ENCODE data around the gene TPP2. TPM values are rescaled to one million over a fixed set of nuclear protein-coding genes. Genes with fewer than 3 reads are reported as not detected.
A peak's percentile ranks its signal among the peaks of the same experiment; 100 is the strongest.

The TPP2 gene
- 10 to 100 TPM; 11.8 to 29.0 (median 27.1) TPM for polyA plus RNA-seq (ENCODE audit: low read depth in 6 of 6)

DNA sequence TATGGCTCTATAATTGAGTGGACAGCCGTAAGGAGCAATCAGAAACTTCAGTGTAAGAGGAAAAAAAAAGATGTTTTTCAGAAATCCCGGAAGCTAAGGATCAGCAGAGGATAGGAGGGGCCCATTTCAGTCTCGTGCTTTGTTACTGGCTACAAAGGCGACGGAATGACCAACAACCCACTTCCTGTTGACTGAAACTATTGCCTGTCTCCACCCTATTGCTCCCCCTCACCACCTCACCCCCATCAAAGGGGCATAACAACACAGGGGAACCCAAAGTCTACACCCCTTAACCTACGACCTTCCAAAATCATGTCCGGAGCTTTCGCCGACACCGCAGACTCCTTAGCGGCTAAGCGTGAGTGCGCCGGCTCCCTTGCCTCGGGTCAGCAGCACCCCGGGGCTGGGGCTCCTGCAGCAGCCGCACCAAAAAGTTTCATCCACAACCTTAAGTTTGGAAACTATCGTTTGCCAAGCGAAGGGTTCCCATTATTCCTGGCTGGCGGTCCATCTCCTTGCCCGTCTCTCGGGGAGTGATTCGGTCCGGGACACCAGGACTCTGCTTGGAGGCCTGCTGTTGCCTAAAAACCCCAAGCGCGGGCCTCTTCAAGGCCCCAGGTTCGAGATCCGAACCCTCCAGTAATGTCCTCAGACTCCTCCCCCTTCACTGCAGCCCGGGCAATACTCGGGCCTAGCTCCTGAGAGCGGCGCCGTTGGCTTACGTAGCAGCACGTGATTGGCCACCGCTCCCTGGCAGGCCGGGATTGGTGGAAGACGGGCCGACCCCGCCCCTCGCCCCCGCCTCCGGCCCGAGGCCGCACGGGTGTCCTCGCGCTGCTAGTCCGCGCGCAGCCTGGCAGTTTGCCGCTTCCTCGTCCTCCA lies at the start of gene TPP2:
TPP2 (plus strand) TSS at position 840 of the 882 bp plus-strand sequence. CDS start 53 bp downstream, outside the sequence.
- ATAC-seq (ENCODE audit: low read depth in 2 of 2) (peak; percentile 87 to 88), DNase-seq (peak; percentile 97)
- H3K4me1 Mint-ChIP-seq: peaks cover 49 to 66% (median 62%) of the 10 kb centered on the region in 3 donors
- H3K9me3 Mint-ChIP-seq: no peaks in the 10 kb centered on the region
- peak within 1 kb of the TSS; percentile 97 to 100 (median 99) for H3K4me3 Mint-ChIP-seq
- H3K27ac Mint-ChIP-seq: peak within 1 kb of the TSS; percentile 99 to 100 (median 100)
- no peaks in the 10 kb centered on the region for H3K27me3 Mint-ChIP-seq
- H3K36me3 Mint-ChIP-seq: no peaks in the 10 kb centered on the region

DNA sequence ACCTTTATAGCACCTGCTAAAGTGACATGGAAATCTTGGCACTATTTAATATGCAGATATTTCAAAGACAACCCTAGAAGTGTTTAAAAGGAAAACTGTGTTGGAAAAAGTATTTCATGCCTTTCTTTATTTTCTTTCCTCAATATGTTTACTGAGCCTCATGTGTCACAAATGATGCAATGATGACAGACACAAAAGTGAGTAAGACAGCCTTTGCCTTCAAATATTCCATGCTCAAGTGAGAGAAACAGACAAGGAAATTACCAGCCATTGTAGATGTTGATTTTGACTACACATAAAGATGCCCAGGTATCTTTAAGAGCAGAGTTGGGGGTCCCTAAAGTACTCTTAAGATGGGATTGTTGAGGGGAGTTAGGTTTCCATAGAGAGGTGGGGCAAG lies 48.0 kb upstream of the TPP2 start:
- no peak overlapping the region for H3K4me3 Mint-ChIP-seq
- no peak overlapping the region for H3K27ac Mint-ChIP-seq
- no peaks in the 10 kb centered on the region for H3K4me1 Mint-ChIP-seq
- H3K36me3 Mint-ChIP-seq: no peaks in the 10 kb centered on the region
- ATAC-seq (ENCODE audit: low read depth in 2 of 2): no peak
- no peak for DNase-seq
- H3K27me3 Mint-ChIP-seq: peaks cover 20 to 30% (median 29%) of the 10 kb centered on the region in 3 donors
- peaks cover 0 to 4% (median 2%) of the 10 kb centered on the region in 7 donors for H3K9me3 Mint-ChIP-seq

DNA sequence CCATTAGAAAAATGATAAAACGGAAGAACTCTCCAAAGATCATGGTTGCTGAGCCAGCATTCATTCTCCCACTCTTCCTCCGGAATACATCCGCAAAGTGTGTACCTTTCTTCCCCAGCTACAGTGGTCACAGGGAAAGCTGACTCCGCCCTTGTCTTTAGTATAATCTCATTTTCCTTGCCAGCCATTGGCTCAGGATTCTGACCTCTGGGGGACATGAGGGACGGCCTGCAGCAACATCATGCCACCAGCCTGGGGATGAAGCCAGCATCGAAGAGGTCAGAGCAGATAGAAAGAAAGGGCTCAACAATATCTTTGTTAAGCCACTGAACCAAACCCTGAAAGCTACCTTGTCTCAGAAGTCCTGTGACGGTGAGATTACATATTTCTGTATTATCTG lies 46.3 kb upstream of the TPP2 start:
- Mint-ChIP-seq H3K27me3 (peaks cover 27 to 41% (median 29%) of the 10 kb centered on the region in 3 donors), H3K27ac (no peak overlapping the region), H3K4me3 (no peak overlapping the region), H3K4me1 (no peaks in the 10 kb centered on the region), H3K9me3 (peaks cover 0 to 4% (median 0%) of the 10 kb centered on the region in 7 donors), H3K36me3 (no peaks in the 10 kb centered on the region)
- ATAC-seq (ENCODE audit: low read depth in 2 of 2) (no peak), DNase-seq (no peak)

DNA sequence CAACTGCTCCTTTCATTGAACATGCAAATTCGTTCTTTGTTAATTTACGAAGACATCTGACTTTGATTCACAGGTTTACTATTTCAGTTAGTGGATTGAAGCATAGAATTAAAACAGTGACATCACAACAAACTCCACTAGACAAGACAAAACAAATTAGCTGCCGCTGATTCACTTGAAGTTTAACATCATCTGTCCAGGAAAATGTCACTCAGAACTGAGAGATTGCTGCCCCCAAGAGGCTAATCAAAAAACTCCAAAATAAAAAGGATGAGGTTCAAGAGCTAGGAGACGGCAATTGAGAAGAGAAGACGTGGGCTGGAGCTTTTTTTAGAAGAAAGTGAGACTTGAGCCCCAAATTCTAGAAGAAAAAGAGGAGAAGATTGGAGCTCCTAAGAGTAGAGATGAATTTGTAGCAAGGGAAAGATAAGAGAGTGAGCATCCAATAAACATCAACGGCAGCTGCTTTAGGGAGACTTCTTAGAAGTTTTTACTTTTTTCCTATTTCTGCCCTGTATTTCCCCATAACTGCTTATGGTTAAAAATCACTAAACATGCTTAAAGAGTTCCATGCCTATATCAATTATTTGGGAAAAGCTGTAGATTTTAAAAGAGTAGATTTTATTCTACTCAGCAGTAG lies 40.8 kb upstream of the TPP2 start:
- Mint-ChIP-seq H3K27me3 (peaks cover 14 to 31% (median 26%) of the 10 kb centered on the region in 3 donors), H3K27ac (peak overlapping the region in 1 of 6 donors; percentile 8), H3K4me1 (peaks cover 0 to 5% (median 0%) of the 10 kb centered on the region in 3 donors), H3K9me3 (peaks cover 0 to 4% (median 0%) of the 10 kb centered on the region in 7 donors), H3K4me3 (no peak overlapping the region), H3K36me3 (no peaks in the 10 kb centered on the region)
- DNase-seq: no peak
- no peak for ATAC-seq (ENCODE audit: low read depth in 2 of 2)

DNA sequence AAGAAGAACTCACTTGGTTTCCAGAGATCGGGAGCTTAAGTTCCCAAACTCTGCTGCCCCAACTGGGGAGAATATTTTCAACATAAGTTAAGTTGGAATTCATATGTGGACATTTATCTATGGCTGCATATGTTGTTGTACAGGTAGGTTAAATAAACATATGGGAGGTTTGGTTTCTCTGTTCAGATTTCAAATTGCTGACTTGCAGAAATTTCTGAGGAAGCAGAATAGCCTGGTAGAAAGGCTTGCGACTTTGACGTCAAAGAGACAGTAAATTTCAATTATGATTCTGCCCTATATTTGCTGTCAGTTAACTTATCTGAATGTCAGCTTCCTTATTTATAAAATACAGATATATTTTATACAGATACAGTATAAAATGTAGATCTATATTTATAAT lies 40.0 kb upstream of the TPP2 start:
- ATAC-seq (ENCODE audit: low read depth in 2 of 2) (no peak), DNase-seq (no peak)
- Mint-ChIP-seq H3K4me3 (no peak overlapping the region), H3K27me3 (peaks cover 14 to 33% (median 29%) of the 10 kb centered on the region in 3 donors), H3K9me3 (peaks cover 0 to 4% (median 0%) of the 10 kb centered on the region in 7 donors), H3K36me3 (no peaks in the 10 kb centered on the region), H3K4me1 (peaks cover 0 to 5% (median 0%) of the 10 kb centered on the region in 3 donors), H3K27ac (no peak overlapping the region)

DNA sequence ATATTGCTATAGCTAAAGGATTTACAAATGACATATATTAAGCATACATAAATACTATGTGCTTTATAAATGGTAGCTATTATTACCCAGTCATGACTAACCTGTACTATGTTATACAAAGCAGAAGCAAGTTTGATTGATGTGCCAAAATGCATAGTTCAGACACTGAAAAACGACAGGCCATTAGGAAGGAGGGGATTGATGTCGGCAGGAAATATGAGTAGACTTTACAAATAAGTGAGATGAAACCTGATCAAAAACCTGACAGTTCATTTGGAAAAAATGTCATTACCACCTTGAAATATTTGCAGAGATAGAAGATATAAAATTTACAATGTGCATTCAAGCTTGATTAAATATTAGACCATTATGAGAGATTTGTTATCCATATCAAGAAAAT lies 38.8 kb upstream of the TPP2 start:
- Mint-ChIP-seq H3K9me3 (peaks cover 0 to 8% (median 3%) of the 10 kb centered on the region in 7 donors), H3K36me3 (no peaks in the 10 kb centered on the region)
- no peak for ATAC-seq (ENCODE audit: low read depth in 2 of 2)

DNA sequence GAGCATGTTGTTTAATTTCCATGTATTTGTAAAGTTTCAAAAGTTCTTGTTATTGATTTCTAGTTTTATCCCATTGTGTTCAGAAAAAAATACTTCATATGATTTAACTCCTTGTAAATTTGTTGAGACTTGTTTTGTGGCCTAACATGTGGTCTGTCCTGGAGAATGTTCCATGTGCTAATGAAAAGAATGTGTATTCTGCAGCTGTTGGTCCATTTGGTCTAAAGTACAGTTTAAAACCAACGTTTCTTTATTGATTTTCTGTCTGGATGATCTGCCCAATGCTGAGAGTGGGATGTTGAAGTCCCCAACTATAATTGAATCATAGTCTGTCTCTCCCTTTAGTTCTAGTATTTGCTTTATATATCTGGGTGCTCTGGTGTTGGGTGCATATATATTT lies 34.9 kb upstream of the TPP2 start:
- no peaks in the 10 kb centered on the region for H3K4me1 Mint-ChIP-seq
- H3K27me3 Mint-ChIP-seq: peaks cover 12 to 33% (median 31%) of the 10 kb centered on the region in 3 donors
- DNase-seq (no peak), ATAC-seq (ENCODE audit: low read depth in 2 of 2) (no peak)
- H3K27ac Mint-ChIP-seq: no peak overlapping the region
- peaks cover 0 to 8% (median 0%) of the 10 kb centered on the region in 7 donors for H3K9me3 Mint-ChIP-seq
- no peaks in the 10 kb centered on the region for H3K36me3 Mint-ChIP-seq
- H3K4me3 Mint-ChIP-seq: no peak overlapping the region

More for the DNA sequence above, 38.8 kb upstream of the TPP2 start:
- no peak for DNase-seq
- Mint-ChIP-seq H3K27ac (no peak overlapping the region), H3K27me3 (peaks cover 10 to 34% (median 32%) of the 10 kb centered on the region in 3 donors), H3K4me1 (peaks cover 0 to 5% (median 0%) of the 10 kb centered on the region in 3 donors), H3K4me3 (no peak overlapping the region)

DNA sequence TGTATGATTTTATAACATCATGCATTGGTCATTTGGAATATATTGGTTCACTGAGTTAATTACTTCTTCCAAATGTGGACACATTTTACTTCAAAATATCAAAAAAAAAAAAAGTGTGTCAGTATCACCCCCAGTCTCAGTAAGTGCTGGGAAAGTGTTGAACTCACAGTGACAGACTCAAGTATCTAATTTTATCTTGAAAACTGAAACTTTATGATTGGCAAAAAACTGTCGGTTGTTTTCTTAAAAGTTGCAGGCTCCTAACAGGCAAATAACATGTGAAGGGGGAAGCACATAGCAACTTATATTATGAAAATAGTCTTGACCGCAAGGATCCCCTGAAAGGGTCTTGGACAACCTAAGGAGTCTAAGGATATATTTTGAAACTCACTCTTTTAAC lies 33.5 kb upstream of the TPP2 start:
- peaks cover 19 to 45% (median 38%) of the 10 kb centered on the region in 3 donors for H3K27me3 Mint-ChIP-seq
- H3K4me1 Mint-ChIP-seq: no peaks in the 10 kb centered on the region
- H3K27ac Mint-ChIP-seq: no peak overlapping the region
- no peak overlapping the region for H3K4me3 Mint-ChIP-seq
- H3K9me3 Mint-ChIP-seq: peaks cover 0 to 8% (median 0%) of the 10 kb centered on the region in 7 donors
- no peaks in the 10 kb centered on the region for H3K36me3 Mint-ChIP-seq
- no peak for DNase-seq
- no peak for ATAC-seq (ENCODE audit: low read depth in 2 of 2)

DNA sequence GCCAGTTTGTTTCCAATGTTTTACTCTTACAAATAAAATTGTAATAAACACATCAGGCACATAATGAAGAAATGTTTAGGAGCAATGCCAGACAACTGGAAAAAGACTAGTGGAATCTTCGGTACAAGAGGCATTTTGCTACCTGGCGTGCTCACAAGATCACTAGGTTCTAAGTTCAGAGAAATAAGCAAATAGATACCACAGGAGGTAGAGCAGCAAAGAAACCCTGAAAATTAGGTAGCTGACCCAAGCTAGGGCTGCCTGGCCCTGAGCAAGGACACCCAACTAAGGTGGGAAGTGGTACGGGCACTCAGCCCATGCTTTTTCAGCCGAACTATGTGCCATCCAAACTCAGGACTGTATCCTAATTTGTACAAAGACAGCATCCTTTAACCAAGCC lies 32.2 kb upstream of the TPP2 start:
- Mint-ChIP-seq H3K27me3 (peaks cover 20 to 45% (median 39%) of the 10 kb centered on the region in 3 donors), H3K27ac (no peak overlapping the region), H3K4me3 (no peak overlapping the region), H3K4me1 (no peaks in the 10 kb centered on the region), H3K36me3 (no peaks in the 10 kb centered on the region), H3K9me3 (peaks cover 0 to 8% (median 0%) of the 10 kb centered on the region in 7 donors)
- ATAC-seq (ENCODE audit: low read depth in 2 of 2) (no peak), DNase-seq (no peak)

DNA sequence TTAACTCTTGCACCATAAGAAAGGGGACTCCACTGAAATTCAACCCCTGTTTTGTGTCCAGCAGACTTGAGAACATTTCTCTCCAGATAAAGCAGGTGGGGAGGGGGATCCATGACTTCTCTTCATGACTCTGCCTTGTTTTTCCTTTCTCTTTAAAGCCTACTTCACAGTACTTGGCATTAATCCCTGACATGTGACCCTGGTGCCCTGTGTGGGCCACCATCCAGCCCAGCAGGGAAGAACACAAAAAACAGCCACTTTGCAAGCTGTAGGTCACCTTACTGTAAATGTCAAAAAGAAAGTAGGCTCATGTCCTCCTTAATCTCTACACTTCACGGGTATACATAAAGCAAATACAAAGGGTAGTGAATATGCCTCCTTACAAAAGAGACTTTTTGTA lies 30.3 kb upstream of the TPP2 start:
- H3K9me3 Mint-ChIP-seq: peaks cover 0 to 8% (median 0%) of the 10 kb centered on the region in 7 donors
- H3K4me1 Mint-ChIP-seq: no peaks in the 10 kb centered on the region
- H3K4me3 Mint-ChIP-seq: no peak overlapping the region
- DNase-seq (no peak), ATAC-seq (ENCODE audit: low read depth in 2 of 2) (no peak)
- no peaks in the 10 kb centered on the region for H3K36me3 Mint-ChIP-seq
- H3K27me3 Mint-ChIP-seq: peaks cover 20 to 45% (median 32%) of the 10 kb centered on the region in 3 donors
- H3K27ac Mint-ChIP-seq: no peak overlapping the region

DNA sequence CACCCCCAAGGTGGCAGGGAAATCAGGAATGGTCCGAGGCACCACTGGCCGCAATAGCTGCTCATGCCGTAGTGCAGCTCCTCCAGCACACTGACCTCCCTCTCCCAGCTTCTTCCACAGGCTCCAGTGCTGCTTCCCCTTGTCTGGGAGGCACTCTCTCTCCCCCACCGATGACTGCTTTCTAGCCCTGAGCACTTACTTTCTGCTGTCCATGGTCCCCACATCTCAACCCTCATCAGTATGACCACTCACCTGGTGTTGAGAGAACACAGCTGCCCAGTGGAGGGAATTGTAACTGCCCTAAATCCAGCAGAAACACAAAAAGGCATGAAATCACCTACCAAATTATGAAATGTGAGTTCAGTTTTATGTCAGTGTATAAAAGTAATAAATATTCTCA lies 28.9 kb upstream of the TPP2 start:
- peaks cover 16 to 33% (median 27%) of the 10 kb centered on the region in 3 donors for H3K27me3 Mint-ChIP-seq

DNA sequence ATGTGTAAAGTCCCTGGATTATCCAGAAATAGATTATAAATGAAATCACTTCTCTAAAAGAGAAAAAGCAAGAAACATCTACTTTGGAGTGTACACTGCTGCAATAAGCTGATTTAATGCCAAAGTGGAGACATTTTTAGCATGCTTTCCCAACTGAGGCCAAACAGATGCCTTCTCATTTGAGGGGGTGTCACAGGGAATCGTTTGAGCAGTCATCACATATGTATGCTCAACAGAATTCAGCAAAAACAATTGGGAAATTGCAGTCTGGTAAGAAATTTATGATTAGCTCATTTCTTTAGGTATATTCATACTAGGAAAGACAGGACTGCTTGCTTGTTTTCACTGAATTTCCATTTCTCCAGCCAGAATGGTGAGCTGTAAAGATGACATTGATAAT lies 27.3 kb upstream of the TPP2 start:
- Mint-ChIP-seq H3K27me3 (peaks cover 15 to 31% (median 27%) of the 10 kb centered on the region in 3 donors), H3K9me3 (no peaks in the 10 kb centered on the region), H3K4me3 (no peak overlapping the region), H3K27ac (no peak overlapping the region), H3K36me3 (no peaks in the 10 kb centered on the region), H3K4me1 (no peaks in the 10 kb centered on the region)
- DNase-seq (no peak), ATAC-seq (ENCODE audit: low read depth in 2 of 2) (no peak)

More for the DNA sequence above, 28.9 kb upstream of the TPP2 start:
- Mint-ChIP-seq H3K4me1 (no peaks in the 10 kb centered on the region), H3K4me3 (no peak overlapping the region), H3K27ac (no peak overlapping the region), H3K9me3 (no peaks in the 10 kb centered on the region), H3K36me3 (no peaks in the 10 kb centered on the region)
- ATAC-seq (ENCODE audit: low read depth in 2 of 2): no peak
- no peak for DNase-seq

DNA sequence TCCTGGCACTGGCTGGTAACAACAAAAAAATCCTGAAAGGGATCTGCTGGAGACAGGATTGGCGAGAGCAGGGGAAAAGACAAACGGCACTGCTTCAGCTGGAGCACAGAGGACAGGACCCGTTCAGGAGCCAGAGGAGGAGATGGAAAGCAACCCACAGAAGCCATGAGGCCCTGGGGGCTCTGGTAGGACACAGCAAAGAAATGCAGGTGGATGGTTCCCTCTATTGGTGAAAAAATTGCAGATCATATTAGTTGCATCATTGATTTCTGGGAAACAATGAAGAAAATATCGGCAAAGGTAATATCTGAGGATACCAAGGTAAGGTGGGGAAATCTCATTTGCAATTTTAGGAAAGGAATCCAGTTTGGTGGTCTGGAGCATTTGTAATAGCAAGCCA lies 25.7 kb upstream of the TPP2 start:
- Mint-ChIP-seq H3K9me3 (no peaks in the 10 kb centered on the region), H3K4me1 (no peaks in the 10 kb centered on the region), H3K4me3 (no peak overlapping the region), H3K36me3 (no peaks in the 10 kb centered on the region), H3K27ac (no peak overlapping the region), H3K27me3 (peaks cover 8 to 25% (median 21%) of the 10 kb centered on the region in 3 donors)
- DNase-seq (no peak), ATAC-seq (ENCODE audit: low read depth in 2 of 2) (no peak)
